ENCODE measurements around the gene PIBF1. TPM values are rescaled to one million over a fixed set of nuclear protein-coding genes. Genes with fewer than 3 reads are reported as not detected.
"Not testable (repeated sequence)": the region's sequence is repeated elsewhere in the genome, so short reads cannot be mapped to it uniquely, and the experiment has no call there.

The PIBF1 gene
- total and polyA plus RNA-seq, 2 of the 4 experiments (the other 2 are of a cell fraction), result 5.1 to 13.3 TPM

DNA sequence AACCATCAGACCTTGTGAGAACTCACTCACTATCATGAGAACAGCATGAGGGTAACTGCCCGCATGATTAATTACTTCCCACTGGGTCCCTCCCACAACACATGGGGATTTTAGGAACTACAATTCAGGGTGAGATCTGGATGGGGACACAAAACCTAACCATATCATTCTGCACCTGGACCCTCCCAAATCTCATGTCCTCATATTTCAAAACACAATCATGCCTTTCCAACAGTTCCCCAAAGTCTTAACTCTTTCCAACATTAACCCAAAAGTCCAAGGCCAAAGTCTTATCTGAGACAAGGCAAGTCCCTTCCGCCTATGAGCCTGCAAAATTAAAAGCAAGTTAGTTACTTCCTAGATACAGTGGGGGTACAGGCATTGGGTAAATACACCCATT, 164.3 kb downstream of the PIBF1 start:
- H3K56ac ChIP-seq (ENCODE audit: extremely low read depth, insufficient read depth, low read length); H4K5ac ChIP-seq (ENCODE audit: low read depth, low read length); H3K9ac ChIP-seq (ENCODE audit: low read depth, low read length); H3K14ac ChIP-seq (replicated peaks; ENCODE audit: low read depth, low read length); ATAC-seq (ENCODE audit: low read depth); CTCF ChIA-PET; H3K4me3 ChIP-seq (ENCODE audit: insufficient read depth, low read depth, low read length); DNase-seq; H4K20me1 ChIP-seq (ENCODE audit: insufficient read depth, low read length); H4K8ac ChIP-seq (ENCODE audit: low read depth in 2 of 2, low read length in 2 of 2); H2BK20ac ChIP-seq (ENCODE audit: low read depth, low read length); H3K27me3 ChIP-seq (ENCODE audit: control insufficient read depth, insufficient read depth, low read length); H2AFZ ChIP-seq (replicated peaks; ENCODE audit: low read length, poor library complexity); H3K9me1 ChIP-seq (ENCODE audit: insufficient read depth, low read length); H3K4ac ChIP-seq (ENCODE audit: low read depth, low read length); dilution Hi-C loops (cut with HindIII; ENCODE audit: low sequenced_read_pairs, unreplicated experiment); H2AK9ac ChIP-seq (replicated peaks; ENCODE audit: low read depth, low read length, poor library complexity); H3K27ac ChIP-seq (ENCODE audit: insufficient read depth, low read length); H3K4me1 ChIP-seq (ENCODE audit: control insufficient read depth, insufficient read depth, low read length); in situ Hi-C loops (cut with MboI; ENCODE audit: low sequenced_read_pairs); H3K79me1 ChIP-seq (ENCODE audit: low read depth in 1 of 2, low read length in 2 of 2); H2BK15ac ChIP-seq (ENCODE audit: low read depth, low read length); H2BK120ac ChIP-seq (ENCODE audit: low read depth, low read length); H2BK5ac ChIP-seq (ENCODE audit: low read depth, low read length, poor library complexity, severe bottlenecking); POLR2A ChIA-PET (ENCODE audit: unreplicated experiment); H2AK5ac ChIP-seq (ENCODE audit: low read depth, low read length); BruUV-seq (replicated peaks); H3K36me3 ChIP-seq (ENCODE audit: control insufficient read depth, insufficient read depth, low read length); H3K9me3 ChIP-seq (ENCODE audit: control insufficient read depth, insufficient read depth, low read length); H3K23ac ChIP-seq (ENCODE audit: low read depth, low read length); H4K91ac ChIP-seq (ENCODE audit: insufficient read depth, low read depth, low read length); intact Hi-C loops (cut with micrococcal nuclease); H3K18ac ChIP-seq (ENCODE audit: low read depth, low read length); H3K4me2 ChIP-seq (ENCODE audit: low read depth, low read length): not testable (repeated sequence)
- no CpG with 5 or more reads among the region's 2 CpGs for WGBS, 2 experiments (ENCODE audit: extremely low coverage in 2 of 2, insufficient read length in 1 of 2)

All from IMR-90 (cell line).